ENCODE data around the gene TFDP2. TPM values are rescaled to one million over a fixed set of nuclear protein-coding genes. Genes with fewer than 3 reads are reported as not detected.

The TFDP2 gene
- 20.9 and 23.8 TPM in 2 replicates for total RNA-seq

DNA sequence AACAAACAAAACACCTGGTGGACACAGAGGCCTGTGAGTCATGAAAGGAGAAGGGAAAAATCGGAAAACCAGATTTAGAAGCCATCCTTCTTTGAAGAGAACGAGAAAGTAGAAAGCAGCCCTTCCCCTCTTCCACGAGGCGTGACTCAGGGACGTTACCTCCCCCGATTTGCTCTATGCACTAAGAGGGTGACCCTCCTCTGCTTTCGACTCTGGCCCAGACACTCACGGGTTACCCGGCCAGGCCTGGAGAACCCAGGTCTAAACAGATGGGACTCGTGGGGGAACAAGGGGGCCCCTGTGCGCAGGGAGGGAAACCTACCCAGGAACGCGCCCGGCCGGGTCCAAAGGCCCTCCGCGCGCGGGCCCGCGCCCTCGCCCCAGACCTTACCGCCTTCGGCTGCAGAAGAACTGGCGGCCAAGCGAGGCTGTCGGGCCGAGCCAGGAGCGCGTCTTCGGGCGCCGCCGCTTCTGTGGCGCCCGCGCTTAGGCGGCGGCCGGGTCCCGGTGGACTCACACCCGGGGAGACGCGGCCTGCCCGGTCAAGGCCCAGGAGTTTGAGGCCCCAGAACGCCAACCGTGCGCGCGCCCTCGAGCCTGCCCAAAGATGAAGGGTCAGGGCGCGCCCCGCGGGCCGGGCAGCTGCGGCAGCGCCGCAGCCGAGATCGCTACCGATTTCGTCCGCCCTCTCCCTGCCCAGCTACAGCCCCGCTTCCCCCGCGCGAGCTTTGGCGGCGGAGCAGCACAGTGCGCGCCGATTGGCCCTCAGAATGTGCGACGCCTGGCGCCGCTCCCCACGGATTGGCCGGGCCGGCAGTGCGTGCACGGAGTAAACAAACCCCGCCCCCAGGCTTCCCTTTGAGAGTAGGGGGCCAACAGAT lies at the start of gene TFDP2:
Gene TFDP2 (minus strand): TSS at position 753 of the 881 bp plus-strand sequence. CDS start 47,795 bp downstream, outside the sequence.

Other genes with a start within 250 kb of the TFDP2 start
- 14.9 and 22.1 TPM in 2 replicates for gene GK5, start 76.0 kb upstream of the TFDP2 start, total RNA-seq